Prostate gland (tissue), 2 donors: Measurements from ENCODE around the gene TMEM178A. TPM values are rescaled to one million over a fixed set of nuclear protein-coding genes. Genes with fewer than 3 reads are reported as not detected.
"Not testable (repeated sequence)": the region's sequence is repeated elsewhere in the genome, so short reads cannot be mapped to it uniquely, and the experiment has no call there.

Experiments used
- DNase-seq: peaks from one replicate; pipeline ENCODE4 v3.0.0-alpha.2; 2019; ENCODE audit warnings: low spot score
- H3K27ac ChIP-seq, 2 donors: fragments of 200-600 bp; sonication (generic); 2 replicates each; pipeline ENCODE4 v1.5.1; 2017 to 2019
- H3K27me3 ChIP-seq: fragments of 200-600 bp; sonication (generic); replicated peaks from 2 replicates; pipeline ENCODE4 v1.5.1; 2019; ENCODE audit not compliant: insufficient read depth
- H3K36me3 ChIP-seq, 2 donors: fragments of 200-600 bp; sonication (generic); 1 replicate in 1 of 2; 2 replicates in 1 of 2; pipeline versions ENCODE4 v1.5.1 to v1.8.1; 2017 to 2019
- H3K4me1 ChIP-seq: fragments of 200-600 bp; sonication (generic); replicated peaks from 2 replicates; pipeline ENCODE4 v1.5.1; 2019
- H3K4me3 ChIP-seq, 2 donors: fragments of 200-600 bp; sonication (generic); 2 replicates each; pipeline ENCODE4 v1.5.1; 2017 to 2019
- H3K9me3 ChIP-seq: fragments of 200-600 bp; sonication (generic); 2 replicates; pipeline ENCODE4 v1.5.1; 2017
- CTCF ChIP-seq, 4 experiments: fragments of 200-600 bp in 2 of 4; fragments of 450-650 bp in 2 of 4; sonication (generic) in 2 of 4; IDR thresholded peaks; 1 replicate in 3 of 4; 2 replicates in 1 of 4; pipeline ENCODE4 v1.5.1; 2016 to 2019; ENCODE audit warnings: antibody characterized with exemption in 4 of 4, mild to moderate bottlenecking in 2 of 4, moderate library complexity in 2 of 4
- POLR2A ChIP-seq: fragments of 450-650 bp; IDR thresholded peaks from one replicate; pipeline ENCODE4 v1.6.1; 2016; ENCODE audit warnings: antibody characterized with exemption, mild to moderate bottlenecking
- POLR2AphosphoS5 ChIP-seq: sonication (generic); formaldehyde crosslinking; IDR thresholded peaks from one replicate; pipeline ENCODE4 v1.6.1; 2017; ENCODE audit warnings: antibody characterized with exemption
- WGBS: methylation state at CpG from one replicate; pipeline ENCODE4 v1.1.5; 2018; 5-methylcytosine and 5-hydroxymethylcytosine counted together
- intact Hi-C: fragments of 100-400 bp; cut with DNase I; formaldehyde crosslinking; loops from one replicate; pipeline ENCODE4 v1.14.2; 2022
- total RNA-seq, 2 donors: library from RNA; depleted of rRNA; stranded (reverse); fragments of >200 nt; gene quantifications; one replicate each; pipeline ENCODE4 v1.1.0, GENCODE V29; 2016

Gene TMEM178A
- total RNA-seq, 2 donors from 2014 or later, result 2.6 to 6.9 TPM

- intact Hi-C loops, result no loop called here
- no peak for DNase-seq
- Histone ChIP-seq H3K9me3 (no peaks in the 10 kb centered on the region), H3K27ac (no peak overlapping the region), H3K27me3 (no peaks in the 10 kb centered on the region), H3K4me1 (no peaks in the 10 kb centered on the region), H3K4me3 (no peak overlapping the region), H3K36me3 (no peaks in the 10 kb centered on the region)
- WGBS, result 48% methylated on average over 2 of the region's 2 CpGs
- TF ChIP-seq POLR2AphosphoS5, result no peak
- TF ChIP-seq CTCF (IDR thresholded peaks at IDR 0.05), result no peak
Measured at GRCh38 chr2:39622860-39623259, 42.9 kb upstream of the TMEM178A start.

GRCh38 chr2:39623917-39624316 is 41.8 kb upstream of the TMEM178A start:
- H3K4me1 ChIP-seq, result no peaks in the 10 kb centered on the region
- no peak for DNase-seq
- no peak overlapping the region for H3K27ac ChIP-seq
- WGBS, result 38% methylated on average over 5 of the region's 5 CpGs
- H3K9me3 ChIP-seq, result no peaks in the 10 kb centered on the region
- no peaks in the 10 kb centered on the region for H3K27me3 ChIP-seq
- TF ChIP-seq POLR2A (no peak), POLR2AphosphoS5 (no peak)
- H3K4me3 ChIP-seq, result no peak overlapping the region
- intact Hi-C loops, result no loop called here
- H3K36me3 ChIP-seq, result no peaks in the 10 kb centered on the region

GRCh38 chr2:39625193-39625926 is 40.4 kb upstream of the TMEM178A start:
- Histone ChIP-seq H3K36me3 (no peaks in the 10 kb centered on the region), H3K4me3 (no peak overlapping the region), H3K9me3 (no peaks in the 10 kb centered on the region), H3K27ac (no peak overlapping the region), H3K27me3 (no peaks in the 10 kb centered on the region), H3K4me1 (no peaks in the 10 kb centered on the region)
- TF ChIP-seq POLR2A (no peak), POLR2AphosphoS5 (no peak), CTCF (IDR thresholded peaks at IDR 0.05) (no peak)
- intact Hi-C loops, result no loop called here
- no peak for DNase-seq
- WGBS, result 67% methylated on average over 9 of the region's 9 CpGs

- 73% methylated on average over 5 of the region's 5 CpGs for WGBS
- no peaks in the 10 kb centered on the region for H3K36me3 ChIP-seq
Measured at GRCh38 chr2:39625927-39626270, 39.8 kb upstream of the TMEM178A start.

GRCh38 chr2:39628346-39628745 is 37.4 kb upstream of the TMEM178A start:
- H3K4me1 ChIP-seq, result not testable (repeated sequence)

More at GRCh38 chr2:39625927-39626270, 39.8 kb upstream of the TMEM178A start:
- Histone ChIP-seq H3K27ac (no peak overlapping the region), H3K4me3 (no peak overlapping the region), H3K27me3 (no peaks in the 10 kb centered on the region), H3K4me1 (no peaks in the 10 kb centered on the region), H3K9me3 (no peaks in the 10 kb centered on the region)
- DNase-seq, result no peak
- intact Hi-C loops, result no loop called here
- TF ChIP-seq POLR2A (no peak), CTCF (IDR thresholded peaks at IDR 0.05) (no peak), POLR2AphosphoS5 (no peak)

GRCh38 chr2:39629646-39630045 is 36.1 kb upstream of the TMEM178A start:
- Histone ChIP-seq H3K27ac (no peak overlapping the region), H3K4me3 (no peak overlapping the region), H3K36me3 (no peaks in the 10 kb centered on the region), H3K9me3 (no peaks in the 10 kb centered on the region), H3K27me3 (no peaks in the 10 kb centered on the region), H3K4me1 (no peaks in the 10 kb centered on the region)
- WGBS, result 95% methylated on average over 3 of the region's 3 CpGs
- TF ChIP-seq CTCF (IDR thresholded peaks at IDR 0.05) (no peak), POLR2A (no peak), POLR2AphosphoS5 (no peak)
- no peak for DNase-seq
- intact Hi-C loops, result no loop called here

More at GRCh38 chr2:39628346-39628745, 37.4 kb upstream of the TMEM178A start:
- H3K4me3 ChIP-seq, H3K36me3 ChIP-seq, H3K27me3 ChIP-seq, H3K27ac ChIP-seq, DNase-seq, intact Hi-C loops, H3K9me3 ChIP-seq: not testable (repeated sequence)
- 96% methylated on average over 22 of the region's 28 CpGs for WGBS
